Hematopoietic multipotent progenitor cell treated with erythropoietin and hydrocortisone succinate and interleukin-3 and kit ligand, for 15 days (in vitro differentiated cells): Measurements from ENCODE around the gene TRAK2.

Experiments used
- DNase-seq: peaks from one replicate; pipeline ENCODE4 v3.0.0-alpha.2; 2015; ENCODE audit warnings: low spot score

TRAK2 gene

GRCh38 chr2:201363857-201364560, 87.2 kb downstream of the TRAK2 start:
- peak; percentile 65 for DNase-seq

- no peak for DNase-seq
Measured at GRCh38 chr2:201362396-201362795, 88.9 kb downstream of the TRAK2 start.

- no peak for DNase-seq
Measured at GRCh38 chr2:201361078-201361733, 90.1 kb downstream of the TRAK2 start.

- no peak for DNase-seq
Measured at GRCh38 chr2:201360256-201360655, 91.0 kb downstream of the TRAK2 start.

GRCh38 chr2:201358684-201359083, 92.6 kb downstream of the TRAK2 start:
- DNase-seq = no peak

GRCh38 chr2:201357221-201357620, 94.0 kb downstream of the TRAK2 start, which contains the start of gene FLACC1:
FLACC1 (minus strand) TSS chr2:201357345; CDS start chr2:201351404, 5,941 bp downstream.
- no peak for DNase-seq

- DNase-seq = no peak
Measured at GRCh38 chr2:201353116-201353515, 98.1 kb downstream of the TRAK2 start.

GRCh38 chr2:201350879-201351278, 100.4 kb downstream of the TRAK2 start:
- DNase-seq = no peak

- no peak for DNase-seq
Measured at GRCh38 chr2:201349601-201350000, 101.7 kb downstream of the TRAK2 start.

- DNase-seq = no peak
Measured at GRCh38 chr2:201348758-201349157, 102.5 kb downstream of the TRAK2 start.

- no peak for DNase-seq
Measured at GRCh38 chr2:201347138-201347537, 104.1 kb downstream of the TRAK2 start.

GRCh38 chr2:201345625-201346213, 105.5 kb downstream of the TRAK2 start:
- no peak for DNase-seq

- no peak for DNase-seq
Measured at GRCh38 chr2:201344663-201345366, 106.4 kb downstream of the TRAK2 start.

- DNase-seq = no peak
Measured at GRCh38 chr2:201343559-201343958, 107.7 kb downstream of the TRAK2 start.

- no peak for DNase-seq
Measured at GRCh38 chr2:201342923-201343322, 108.3 kb downstream of the TRAK2 start.

GRCh38 chr2:201329409-201329808, 121.8 kb downstream of the TRAK2 start:
- DNase-seq = no peak

- no peak for DNase-seq
Measured at GRCh38 chr2:201327678-201328077, 123.6 kb downstream of the TRAK2 start.
